Measurements from ENCODE around the gene RPS6KA5.

DNA sequence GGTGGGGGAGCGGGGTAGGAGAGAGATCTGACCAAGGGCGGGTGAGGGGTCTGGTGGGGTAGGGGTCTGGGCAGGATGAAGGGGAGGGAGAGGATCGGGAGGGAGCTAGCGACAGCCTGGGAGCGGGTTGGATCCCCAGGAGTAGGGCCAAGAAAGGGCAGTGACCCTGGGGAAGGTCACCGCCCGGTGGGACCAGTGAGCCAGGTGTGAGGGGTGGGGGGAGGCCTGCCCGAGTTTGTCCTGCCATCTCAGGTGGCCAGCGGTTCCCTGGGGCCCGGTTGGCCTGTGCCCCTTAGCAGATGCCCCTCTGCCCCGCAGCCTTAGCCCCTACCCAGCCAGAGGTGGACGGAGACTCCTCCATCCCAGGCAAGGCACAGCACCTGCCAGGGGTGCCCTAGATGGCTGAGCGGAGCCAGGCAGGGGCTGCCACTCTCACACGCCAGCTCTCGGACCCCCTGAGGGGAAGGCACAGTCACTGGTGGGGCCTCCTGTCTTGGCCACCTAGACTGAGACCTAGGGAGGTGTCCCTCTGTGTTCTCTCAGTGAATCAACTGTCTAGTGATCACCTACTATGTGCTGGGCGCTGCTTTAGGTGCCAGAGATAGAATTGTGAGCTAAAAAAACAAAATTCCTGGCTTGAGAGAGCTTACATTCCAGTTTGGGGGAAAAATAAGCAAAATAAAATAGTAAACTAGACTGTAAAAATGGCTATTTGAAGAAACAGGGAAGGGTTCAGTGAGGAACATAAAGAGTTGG is 243.6 kb downstream of the RPS6KA5 start:
- TF ChIP-seq, protein P1, sequence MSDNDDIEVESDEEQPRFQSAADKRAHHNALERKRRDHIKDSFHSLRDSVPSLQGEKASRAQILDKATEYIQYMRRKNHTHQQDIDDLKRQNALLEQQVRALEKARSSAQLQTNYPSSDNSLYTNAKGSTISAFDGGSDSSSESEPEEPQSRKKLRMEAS (CRISPR knock-in tag; IDR thresholded peaks at IDR 0.05), result no peak
- TF ChIP-seq, protein P2, sequence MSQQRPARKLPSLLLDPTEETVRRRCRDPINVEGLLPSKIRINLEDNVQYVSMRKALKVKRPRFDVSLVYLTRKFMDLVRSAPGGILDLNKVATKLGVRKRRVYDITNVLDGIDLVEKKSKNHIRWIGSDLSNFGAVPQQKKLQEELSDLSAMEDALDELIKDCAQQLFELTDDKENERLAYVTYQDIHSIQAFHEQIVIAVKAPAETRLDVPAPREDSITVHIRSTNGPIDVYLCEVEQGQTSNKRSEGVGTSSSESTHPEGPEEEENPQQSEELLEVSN (IDR thresholded peaks at IDR 0.05; ENCODE audit: borderline replicate concordance in 1 of 2, extremely low read depth in 1 of 2, insufficient read depth in 1 of 2, insufficient read length in 1 of 2, low read depth in 1 of 2, low read length in 1 of 2, poor library complexity in 1 of 2, severe bottlenecking in 1 of 2), result no peak
- TF ChIP-seq WHSC1 (IDR thresholded peaks at IDR 0.05; ENCODE audit: low read length), result no peak
- TF ChIP-seq JUND (IDR thresholded peaks at IDR 0.05; ENCODE audit: borderline replicate concordance, low read depth, low read length), result no peak
- no peak for TF ChIP-seq JUND (tag; IDR thresholded peaks at IDR 0.05; ENCODE audit: borderline replicate concordance, low read depth, low read length)
- TF ChIP-seq EZH2 (IDR thresholded peaks at IDR 0.05; ENCODE audit: borderline replicate concordance, low read depth, low read length), result no peak
- TF ChIP-seq RAD21 (CRISPR knock-in tag; conservative IDR thresholded peaks at IDR 0.05 in 1 of 2, IDR thresholded peaks at IDR 0.05 in 1 of 2), result no peak
- no peak for TF ChIP-seq C11orf30 (IDR thresholded peaks at IDR 0.05; ENCODE audit: low read depth)
- TF ChIP-seq, protein P3, sequence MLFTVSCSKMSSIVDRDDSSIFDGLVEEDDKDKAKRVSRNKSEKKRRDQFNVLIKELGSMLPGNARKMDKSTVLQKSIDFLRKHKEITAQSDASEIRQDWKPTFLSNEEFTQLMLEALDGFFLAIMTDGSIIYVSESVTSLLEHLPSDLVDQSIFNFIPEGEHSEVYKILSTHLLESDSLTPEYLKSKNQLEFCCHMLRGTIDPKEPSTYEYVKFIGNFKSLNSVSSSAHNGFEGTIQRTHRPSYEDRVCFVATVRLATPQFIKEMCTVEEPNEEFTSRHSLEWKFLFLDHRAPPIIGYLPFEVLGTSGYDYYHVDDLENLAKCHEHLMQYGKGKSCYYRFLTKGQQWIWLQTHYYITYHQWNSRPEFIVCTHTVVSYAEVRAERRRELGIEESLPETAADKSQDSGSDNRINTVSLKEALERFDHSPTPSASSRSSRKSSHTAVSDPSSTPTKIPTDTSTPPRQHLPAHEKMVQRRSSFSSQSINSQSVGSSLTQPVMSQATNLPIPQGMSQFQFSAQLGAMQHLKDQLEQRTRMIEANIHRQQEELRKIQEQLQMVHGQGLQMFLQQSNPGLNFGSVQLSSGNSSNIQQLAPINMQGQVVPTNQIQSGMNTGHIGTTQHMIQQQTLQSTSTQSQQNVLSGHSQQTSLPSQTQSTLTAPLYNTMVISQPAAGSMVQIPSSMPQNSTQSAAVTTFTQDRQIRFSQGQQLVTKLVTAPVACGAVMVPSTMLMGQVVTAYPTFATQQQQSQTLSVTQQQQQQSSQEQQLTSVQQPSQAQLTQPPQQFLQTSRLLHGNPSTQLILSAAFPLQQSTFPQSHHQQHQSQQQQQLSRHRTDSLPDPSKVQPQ (CRISPR knock-in tag; IDR thresholded peaks at IDR 0.05; ENCODE audit: borderline replicate concordance), result no peak
- TF ChIP-seq FOXJ3 (CRISPR knock-in tag; IDR thresholded peaks at IDR 0.05), result no peak
- TF ChIP-seq POLR2AphosphoS2 (IDR thresholded peaks at IDR 0.05; ENCODE audit: low read length), result no peak
- no peak for TF ChIP-seq CBFB (CRISPR knock-in tag; IDR thresholded peaks at IDR 0.05)
- no peak for TF ChIP-seq FOS (IDR thresholded peaks at IDR 0.05; ENCODE audit: extremely low read depth, insufficient read length)
- no peak for TF ChIP-seq TARDBP (IDR thresholded peaks at IDR 0.05)
